Measurements from ENCODE around the gene KLHL35. TPM values are rescaled to one million over a fixed set of nuclear protein-coding genes. Genes with fewer than 3 reads are reported as not detected.

The KLHL35 gene
- total and polyA plus RNA-seq, 4 donors: 0.07 to 0.42 (median 0.15) TPM; not detected in 1

GRCh38 chr11:75440960-75441803, 8.2 kb upstream of the KLHL35 start:
- no peaks in the 10 kb centered on the region for H3K36me3 ChIP-seq (ENCODE audit: control insufficient read depth in 4 of 4, insufficient read depth in 3 of 4, low read depth in 1 of 4, low read length in 3 of 4)
- H3K9me3 ChIP-seq (ENCODE audit: control insufficient read depth in 4 of 4, low read length in 3 of 4): no peaks in the 10 kb centered on the region
- no peak overlapping the region for H3K27ac ChIP-seq (ENCODE audit: low read depth in 1 of 2, low read length in 2 of 2)
- no peak overlapping the region for H3K9ac ChIP-seq (ENCODE audit: low read depth in 1 of 2, low read length in 2 of 2)
- DNase-seq (ENCODE audit: low spot score): no peak
- no peaks in the 10 kb centered on the region for H3K27me3 ChIP-seq (ENCODE audit: control insufficient read depth in 4 of 4, insufficient read depth in 4 of 4, low read length in 3 of 4)
- H3K4me1 ChIP-seq (ENCODE audit: control insufficient read depth in 4 of 4, insufficient read depth in 4 of 4, low read length in 3 of 4): no peaks in the 10 kb centered on the region
- no peak overlapping the region for H3K4me3 ChIP-seq (ENCODE audit: low read depth in 1 of 3, low read length in 3 of 3)
- TF ChIP-seq FOXA1 (IDR thresholded peaks at IDR 0.05) (no peak), GABPA (IDR thresholded peaks at IDR 0.05 in 1 of 2, conservative IDR thresholded peaks at IDR 0.05 in 1 of 2) (no peak), EGR1 (IDR thresholded peaks at IDR 0.05; ENCODE audit: low read depth in 2 of 2) (no peak), TAF1 (conservative IDR thresholded peaks at IDR 0.05) (no peak), CTCF (IDR thresholded peaks at IDR 0.05; ENCODE audit: low read depth, low read length, missing input control) (no peak), RAD21 (IDR thresholded peaks at IDR 0.05) (no peak), HNF4G (IDR thresholded peaks at IDR 0.05) (no peak)
- 87% methylated on average over 27 of the region's 27 CpGs for WGBS

DNA sequence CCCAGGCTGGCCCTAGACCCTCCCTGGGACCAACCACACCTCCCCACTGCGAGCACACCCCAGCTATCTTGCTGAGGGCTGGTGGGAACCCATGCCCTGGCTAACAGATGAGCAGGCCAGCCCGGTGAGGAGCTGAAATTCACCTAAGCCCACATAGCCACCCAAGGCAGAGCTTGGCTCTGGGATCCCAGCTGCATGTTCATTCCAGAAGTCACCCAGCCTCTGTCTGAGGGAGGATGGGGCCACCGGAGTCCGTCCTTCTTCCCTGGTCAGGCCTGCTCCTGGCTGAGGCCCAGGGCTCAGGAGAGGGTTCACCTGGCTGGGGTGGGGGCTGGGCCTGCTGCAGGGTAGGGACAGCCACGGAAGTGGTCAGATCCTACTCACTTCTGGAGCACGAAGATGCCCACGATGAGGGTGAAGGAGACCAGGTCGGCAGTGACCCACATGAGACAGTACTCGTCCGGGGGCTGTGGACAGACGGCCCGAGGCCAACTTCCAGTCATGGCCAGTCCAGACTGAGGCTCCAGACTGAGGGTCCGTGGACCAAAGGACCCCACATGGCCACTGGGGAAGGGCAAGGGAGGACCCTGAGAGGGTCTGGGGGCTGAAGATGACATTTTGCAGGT, 6.6 kb upstream of the KLHL35 start:
- WGBS: 87% methylated on average over 13 of the region's 13 CpGs
- Histone ChIP-seq H3K9ac (ENCODE audit: low read depth in 1 of 2, low read length in 2 of 2) (no peak overlapping the region), H3K27me3 (ENCODE audit: control insufficient read depth in 4 of 4, insufficient read depth in 4 of 4, low read length in 3 of 4) (no peaks in the 10 kb centered on the region), H3K27ac (ENCODE audit: low read depth in 1 of 2, low read length in 2 of 2) (no peak overlapping the region), H3K4me1 (ENCODE audit: control insufficient read depth in 4 of 4, insufficient read depth in 4 of 4, low read length in 3 of 4) (no peaks in the 10 kb centered on the region), H3K4me3 (ENCODE audit: low read depth in 1 of 3, low read length in 3 of 3) (no peak overlapping the region), H3K9me3 (ENCODE audit: control insufficient read depth in 4 of 4, low read length in 3 of 4) (no peaks in the 10 kb centered on the region), H3K36me3 (ENCODE audit: control insufficient read depth in 4 of 4, insufficient read depth in 3 of 4, low read depth in 1 of 4, low read length in 3 of 4) (no peaks in the 10 kb centered on the region)
- no peak for DNase-seq (ENCODE audit: low spot score)
- no peak for TF ChIP-seq GABPA (IDR thresholded peaks at IDR 0.05 in 1 of 2, conservative IDR thresholded peaks at IDR 0.05 in 1 of 2)
- no peak for TF ChIP-seq TAF1 (conservative IDR thresholded peaks at IDR 0.05)
- TF ChIP-seq SP1 (IDR thresholded peaks at IDR 0.05): no peak
- no peak for TF ChIP-seq HNF4G (IDR thresholded peaks at IDR 0.05)
- TF ChIP-seq JUND (IDR thresholded peaks at IDR 0.05): no peak

GRCh38 chr11:75439026-75439425, 6.0 kb upstream of the KLHL35 start:
- 79% methylated on average over 14 of the region's 14 CpGs for WGBS
- Histone ChIP-seq H3K36me3 (ENCODE audit: control insufficient read depth in 4 of 4, insufficient read depth in 3 of 4, low read depth in 1 of 4, low read length in 3 of 4) (no peaks in the 10 kb centered on the region), H3K9me3 (ENCODE audit: control insufficient read depth in 4 of 4, low read length in 3 of 4) (no peaks in the 10 kb centered on the region), H3K27me3 (ENCODE audit: control insufficient read depth in 4 of 4, insufficient read depth in 4 of 4, low read length in 3 of 4) (no peaks in the 10 kb centered on the region), H3K27ac (ENCODE audit: low read depth in 1 of 2, low read length in 2 of 2) (no peak overlapping the region), H3K4me3 (ENCODE audit: low read depth in 1 of 3, low read length in 3 of 3) (no peak overlapping the region), H3K9ac (ENCODE audit: low read depth in 1 of 2, low read length in 2 of 2) (no peak overlapping the region), H3K4me1 (ENCODE audit: control insufficient read depth in 4 of 4, insufficient read depth in 4 of 4, low read length in 3 of 4) (no peaks in the 10 kb centered on the region)
- no peak for DNase-seq (ENCODE audit: low spot score)
- TF ChIP-seq RAD21 (IDR thresholded peaks at IDR 0.05) (no peak), TAF1 (conservative IDR thresholded peaks at IDR 0.05) (no peak), HNF4A (conservative IDR thresholded peaks at IDR 0.05) (no peak), NR2F2 (IDR thresholded peaks at IDR 0.05) (no peak), HNF4G (IDR thresholded peaks at IDR 0.05) (no peak), SP1 (IDR thresholded peaks at IDR 0.05) (no peak), YY1 (IDR thresholded peaks at IDR 0.05) (no peak), CTCF (IDR thresholded peaks at IDR 0.05; ENCODE audit: low read depth, low read length, missing input control) (no peak), EGR1 (IDR thresholded peaks at IDR 0.05; ENCODE audit: low read depth in 2 of 2) (no peak)
- TF ChIP-seq, protein P1, sequence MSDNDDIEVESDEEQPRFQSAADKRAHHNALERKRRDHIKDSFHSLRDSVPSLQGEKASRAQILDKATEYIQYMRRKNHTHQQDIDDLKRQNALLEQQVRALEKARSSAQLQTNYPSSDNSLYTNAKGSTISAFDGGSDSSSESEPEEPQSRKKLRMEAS (IDR thresholded peaks at IDR 0.05): no peak
- TF ChIP-seq, protein P2, sequence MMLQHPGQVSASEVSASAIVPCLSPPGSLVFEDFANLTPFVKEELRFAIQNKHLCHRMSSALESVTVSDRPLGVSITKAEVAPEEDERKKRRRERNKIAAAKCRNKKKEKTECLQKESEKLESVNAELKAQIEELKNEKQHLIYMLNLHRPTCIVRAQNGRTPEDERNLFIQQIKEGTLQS (IDR thresholded peaks at IDR 0.05): no peak
- TF ChIP-seq, protein P3, sequence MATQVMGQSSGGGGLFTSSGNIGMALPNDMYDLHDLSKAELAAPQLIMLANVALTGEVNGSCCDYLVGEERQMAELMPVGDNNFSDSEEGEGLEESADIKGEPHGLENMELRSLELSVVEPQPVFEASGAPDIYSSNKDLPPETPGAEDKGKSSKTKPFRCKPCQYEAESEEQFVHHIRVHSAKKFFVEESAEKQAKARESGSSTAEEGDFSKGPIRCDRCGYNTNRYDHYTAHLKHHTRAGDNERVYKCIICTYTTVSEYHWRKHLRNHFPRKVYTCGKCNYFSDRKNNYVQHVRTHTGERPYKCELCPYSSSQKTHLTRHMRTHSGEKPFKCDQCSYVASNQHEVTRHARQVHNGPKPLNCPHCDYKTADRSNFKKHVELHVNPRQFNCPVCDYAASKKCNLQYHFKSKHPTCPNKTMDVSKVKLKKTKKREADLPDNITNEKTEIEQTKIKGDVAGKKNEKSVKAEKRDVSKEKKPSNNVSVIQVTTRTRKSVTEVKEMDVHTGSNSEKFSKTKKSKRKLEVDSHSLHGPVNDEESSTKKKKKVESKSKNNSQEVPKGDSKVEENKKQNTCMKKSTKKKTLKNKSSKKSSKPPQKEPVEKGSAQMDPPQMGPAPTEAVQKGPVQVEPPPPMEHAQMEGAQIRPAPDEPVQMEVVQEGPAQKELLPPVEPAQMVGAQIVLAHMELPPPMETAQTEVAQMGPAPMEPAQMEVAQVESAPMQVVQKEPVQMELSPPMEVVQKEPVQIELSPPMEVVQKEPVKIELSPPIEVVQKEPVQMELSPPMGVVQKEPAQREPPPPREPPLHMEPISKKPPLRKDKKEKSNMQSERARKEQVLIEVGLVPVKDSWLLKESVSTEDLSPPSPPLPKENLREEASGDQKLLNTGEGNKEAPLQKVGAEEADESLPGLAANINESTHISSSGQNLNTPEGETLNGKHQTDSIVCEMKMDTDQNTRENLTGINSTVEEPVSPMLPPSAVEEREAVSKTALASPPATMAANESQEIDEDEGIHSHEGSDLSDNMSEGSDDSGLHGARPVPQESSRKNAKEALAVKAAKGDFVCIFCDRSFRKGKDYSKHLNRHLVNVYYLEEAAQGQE (IDR thresholded peaks at IDR 0.05): no peak

Data from liver (tissue), 9 donors.